Loucy (cell line): ENCODE data around the gene INS.

Source experiments
- CTCF ChIP-seq: fragments of 200-600 bp; sonication (generic); conservative IDR thresholded peaks from 2 replicates; pipeline ENCODE4 v1.5.1; 2014; ENCODE audit warnings: mild to moderate bottlenecking, antibody characterized with exemption, low read length
- EZH2phosphoT487 ChIP-seq: fragments of 200-600 bp; IDR thresholded peaks from 2 replicates; pipeline ENCODE4 v1.6.1; 2018; ENCODE audit warnings: antibody characterized with exemption, mild to moderate bottlenecking, moderate library complexity, borderline replicate concordance

DNA sequence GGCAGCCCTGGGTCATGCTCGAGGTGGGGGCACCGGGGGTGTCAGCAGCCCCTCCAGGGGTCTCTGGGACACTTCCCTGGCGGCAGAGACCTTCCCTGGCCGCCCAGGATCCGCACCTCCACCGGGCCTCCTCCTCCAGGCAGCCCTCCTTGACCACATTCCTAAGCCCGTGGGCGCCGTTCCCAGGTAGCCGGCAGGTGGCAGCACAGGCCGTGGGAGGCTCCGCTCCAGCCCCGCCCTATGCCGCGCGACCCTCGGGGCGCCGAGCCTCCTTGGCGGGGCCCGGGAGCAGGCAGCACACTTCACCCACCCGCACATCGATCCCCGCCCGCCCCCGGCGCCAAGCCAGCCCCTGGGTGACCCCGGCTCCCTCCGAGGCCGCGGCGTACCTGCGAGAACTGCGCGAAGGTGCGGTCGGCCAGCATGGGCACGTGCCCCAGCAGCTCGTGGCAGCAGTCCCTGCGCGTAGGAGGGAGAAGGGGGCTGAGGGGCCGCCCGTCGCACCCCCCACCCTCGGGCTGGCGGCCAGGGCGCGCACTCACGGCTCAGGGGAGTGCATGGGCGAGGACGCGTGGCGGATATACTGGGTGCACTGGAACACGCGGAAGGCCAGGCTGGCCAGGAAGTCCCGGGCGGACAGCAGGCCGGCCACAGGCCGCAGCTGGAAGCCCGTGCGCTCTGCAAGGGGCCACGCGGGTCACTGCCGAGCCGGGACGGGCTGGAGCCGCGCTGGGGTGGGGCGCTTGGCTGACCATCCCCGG, 5.3 kb upstream of the INS start:
- TF ChIP-seq CTCF (no peak), EZH2phosphoT487 (no peak)
